SKM-1 (cell line): ENCODE data around the gene PUSL1.
A peak's percentile ranks its signal among the peaks of the same experiment; 100 is the strongest.

Source experiments
- DNase-seq: peaks from one replicate; lab custom pipeline; 2025; ENCODE audit not compliant: unreplicated experiment; lab: John Stamatoyannopoulos, UW

The PUSL1 gene

DNA sequence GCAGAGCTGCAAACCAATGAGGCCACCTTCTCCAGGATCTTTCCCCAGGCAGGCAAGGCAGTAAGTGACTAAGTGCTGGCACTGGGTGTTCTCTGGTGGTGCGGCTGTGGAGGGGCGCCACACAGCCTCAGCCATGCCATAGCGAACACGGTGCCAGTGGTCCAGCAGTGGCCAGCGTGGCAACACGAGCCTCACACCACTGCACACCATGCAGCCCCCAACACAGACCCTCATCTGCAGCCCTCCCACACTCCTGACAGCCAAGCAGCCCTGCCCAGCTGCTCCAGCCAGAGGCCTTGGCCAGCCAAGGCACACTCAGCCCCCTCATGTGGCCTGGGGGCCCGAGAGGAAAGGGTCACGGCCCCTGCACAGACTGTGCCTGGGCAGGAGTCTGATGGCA, 13.1 kb downstream of the PUSL1 start:
- DNase-seq: no peak

GRCh38 chr1:1322418-1322817, 14.0 kb downstream of the PUSL1 start:
- DNase-seq: no peak

DNA sequence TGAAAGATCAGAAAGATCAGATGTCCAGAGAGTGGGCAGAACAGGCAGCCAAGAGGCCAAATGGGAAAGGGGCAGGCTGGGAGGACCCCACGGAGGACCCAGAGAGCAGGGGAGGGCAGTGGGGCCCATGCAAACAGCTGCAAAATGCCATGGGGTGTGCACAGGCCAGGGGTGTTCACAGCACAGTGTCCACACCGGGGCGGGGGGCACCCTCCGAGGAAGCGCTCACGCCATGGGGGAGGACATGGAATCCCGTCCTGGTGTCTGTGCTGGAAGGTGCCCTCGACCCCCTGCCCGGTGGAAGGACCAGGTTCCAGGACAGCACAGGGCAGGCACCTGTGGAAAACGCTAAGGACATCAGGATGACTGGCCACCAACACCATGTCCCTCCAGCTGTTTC, 14.6 kb downstream of the PUSL1 start:
- no peak for DNase-seq

DNA sequence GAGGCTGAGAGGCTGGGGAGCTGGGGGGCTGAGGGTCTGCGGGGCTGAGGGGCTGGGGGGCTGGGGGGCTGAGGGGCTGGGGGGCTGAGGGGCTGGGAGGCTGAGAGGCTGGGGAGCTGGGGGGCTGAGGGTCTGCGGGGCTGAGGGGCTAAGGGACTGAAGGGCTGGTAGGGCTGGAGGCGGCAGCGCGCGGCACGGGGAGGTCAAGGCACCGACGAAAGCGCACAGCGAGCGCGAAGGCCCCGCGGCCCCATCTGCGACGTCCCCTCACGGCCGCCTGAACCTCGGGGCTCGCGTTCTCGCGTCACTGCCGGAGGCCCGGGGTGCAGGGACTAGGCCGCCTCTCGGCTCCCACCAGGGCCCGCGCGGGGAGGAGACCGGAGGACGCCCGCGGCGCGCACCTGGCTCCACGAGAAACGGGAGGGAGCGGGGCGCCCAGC, 15.7 kb downstream of the PUSL1 start:
- DNase-seq: no peak

- DNase-seq: peak; percentile 64
Observed at GRCh38 chr1:1324524-1325287, 16.3 kb downstream of the PUSL1 start, which contains the start of the genes CPTP and INTS11. TSS of gene CPTP (plus strand) at chr1:1324802. CDS start at chr1:1326911, 2,109 bp downstream. TSS of gene INTS11 (minus strand) at chr1:1324660. CDS start at chr1:1324608, 52 bp downstream.

DNA sequence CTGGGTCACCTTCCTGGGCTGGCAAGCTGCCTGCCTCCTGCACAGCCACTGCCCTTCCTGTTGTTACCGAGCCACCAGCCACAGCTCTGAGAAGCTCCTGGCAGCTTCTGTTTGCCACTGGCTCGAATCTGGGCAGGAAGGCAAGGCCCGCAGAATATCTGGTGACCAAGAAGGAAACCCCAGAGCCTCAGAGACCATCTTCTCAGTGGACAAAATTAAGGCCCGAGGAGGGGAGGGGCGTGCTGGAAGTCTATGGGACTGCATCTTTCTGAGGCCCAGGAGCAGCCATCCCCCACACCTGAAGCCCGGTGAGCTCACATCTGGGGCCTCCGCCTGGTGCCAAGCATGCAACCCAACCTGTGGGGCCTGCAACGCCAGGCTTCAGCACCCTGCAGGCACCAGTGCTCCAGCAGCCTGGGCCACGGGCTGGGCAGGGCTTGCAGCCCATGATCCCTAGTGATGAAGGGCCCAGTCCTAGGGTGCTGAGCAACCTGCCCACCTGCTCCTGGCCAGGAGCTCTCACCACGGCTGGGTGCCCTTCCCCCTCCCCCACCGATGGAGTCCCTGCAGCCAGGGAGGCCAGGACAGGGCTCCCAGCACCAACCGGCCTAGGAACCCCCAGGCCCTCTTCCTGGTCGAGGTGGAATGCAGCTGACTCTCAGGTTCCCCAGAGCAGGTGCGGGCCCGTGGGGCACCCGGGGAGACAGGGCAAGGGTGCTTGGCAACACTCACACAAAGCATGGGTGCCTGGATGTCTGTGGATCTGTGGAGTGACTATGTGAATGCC, 17.1 kb downstream of the PUSL1 start:
- no peak for DNase-seq

DNA sequence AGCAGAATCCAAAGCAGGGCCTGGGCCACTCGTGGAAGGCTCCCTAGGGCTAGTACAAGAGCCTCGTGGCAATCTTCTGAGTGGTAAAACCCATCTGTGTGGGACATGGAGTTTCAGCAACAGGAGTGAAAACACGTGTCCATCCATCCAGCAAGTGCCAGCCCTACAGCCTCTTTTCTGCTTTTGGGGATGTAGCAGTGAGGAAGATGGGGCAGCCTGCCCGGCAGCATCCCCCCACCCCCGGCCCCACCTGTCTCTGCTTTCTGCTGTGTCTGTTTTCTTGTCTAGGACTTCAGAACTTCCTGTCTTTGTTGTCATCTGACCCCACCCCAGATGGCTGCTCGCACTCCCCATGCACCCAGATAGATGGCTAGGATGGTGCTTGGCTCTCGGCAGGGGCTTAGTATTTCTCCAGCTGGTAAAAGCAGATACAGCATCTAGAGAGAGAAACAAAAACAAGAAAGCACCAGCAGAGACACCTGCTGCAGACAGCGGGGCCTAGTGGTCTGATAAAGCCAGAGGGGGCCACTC, 17.7 kb downstream of the PUSL1 start:
- DNase-seq: no peak

DNA sequence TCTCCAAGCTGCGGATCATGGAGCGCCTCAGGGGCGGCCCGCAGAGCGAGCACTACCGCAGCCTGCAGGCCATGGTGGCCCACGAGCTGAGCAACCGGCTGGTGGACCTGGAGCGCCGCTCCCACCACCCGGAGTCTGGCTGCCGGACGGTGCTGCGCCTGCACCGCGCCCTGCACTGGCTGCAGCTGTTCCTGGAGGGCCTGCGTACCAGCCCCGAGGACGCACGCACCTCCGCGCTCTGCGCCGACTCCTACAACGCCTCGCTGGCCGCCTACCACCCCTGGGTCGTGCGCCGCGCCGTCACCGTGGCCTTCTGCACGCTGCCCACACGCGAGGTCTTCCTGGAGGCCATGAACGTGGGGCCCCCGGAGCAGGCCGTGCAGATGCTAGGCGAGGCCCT, 18.9 kb downstream of the PUSL1 start:
- no peak for DNase-seq

- DNase-seq: no peak
Observed at GRCh38 chr1:1328254-1328653, 19.9 kb downstream of the PUSL1 start.

GRCh38 chr1:1329304-1330210, 21.2 kb downstream of the PUSL1 start:
- DNase-seq: no peak

- no peak for DNase-seq
Observed at GRCh38 chr1:1330366-1331067, 22.1 kb downstream of the PUSL1 start.

GRCh38 chr1:1331068-1331965, 22.9 kb downstream of the PUSL1 start, which contains the start of gene TAS1R3:
TSS of gene TAS1R3 (plus strand) at chr1:1331280. CDS start at chr1:1331346, 66 bp downstream.
- DNase-seq: no peak

GRCh38 chr1:1332031-1332755, 23.8 kb downstream of the PUSL1 start:
- DNase-seq: no peak

- DNase-seq: no peak
Observed at GRCh38 chr1:1332774-1333480, 24.5 kb downstream of the PUSL1 start.

DNA sequence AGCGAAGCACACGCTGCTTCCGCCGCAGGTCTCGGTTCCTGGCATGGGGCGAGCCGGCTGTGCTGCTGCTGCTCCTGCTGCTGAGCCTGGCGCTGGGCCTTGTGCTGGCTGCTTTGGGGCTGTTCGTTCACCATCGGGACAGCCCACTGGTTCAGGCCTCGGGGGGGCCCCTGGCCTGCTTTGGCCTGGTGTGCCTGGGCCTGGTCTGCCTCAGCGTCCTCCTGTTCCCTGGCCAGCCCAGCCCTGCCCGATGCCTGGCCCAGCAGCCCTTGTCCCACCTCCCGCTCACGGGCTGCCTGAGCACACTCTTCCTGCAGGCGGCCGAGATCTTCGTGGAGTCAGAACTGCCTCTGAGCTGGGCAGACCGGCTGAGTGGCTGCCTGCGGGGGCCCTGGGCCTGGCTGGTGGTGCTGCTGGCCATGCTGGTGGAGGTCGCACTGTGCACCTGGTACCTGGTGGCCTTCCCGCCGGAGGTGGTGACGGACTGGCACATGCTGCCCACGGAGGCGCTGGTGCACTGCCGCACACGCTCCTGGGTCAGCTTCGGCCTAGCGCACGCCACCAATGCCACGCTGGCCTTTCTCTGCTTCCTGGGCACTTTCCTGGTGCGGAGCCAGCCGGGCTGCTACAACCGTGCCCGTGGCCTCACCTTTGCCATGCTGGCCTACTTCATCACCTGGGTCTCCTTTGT, 25.3 kb downstream of the PUSL1 start:
- DNase-seq: no peak

DNA sequence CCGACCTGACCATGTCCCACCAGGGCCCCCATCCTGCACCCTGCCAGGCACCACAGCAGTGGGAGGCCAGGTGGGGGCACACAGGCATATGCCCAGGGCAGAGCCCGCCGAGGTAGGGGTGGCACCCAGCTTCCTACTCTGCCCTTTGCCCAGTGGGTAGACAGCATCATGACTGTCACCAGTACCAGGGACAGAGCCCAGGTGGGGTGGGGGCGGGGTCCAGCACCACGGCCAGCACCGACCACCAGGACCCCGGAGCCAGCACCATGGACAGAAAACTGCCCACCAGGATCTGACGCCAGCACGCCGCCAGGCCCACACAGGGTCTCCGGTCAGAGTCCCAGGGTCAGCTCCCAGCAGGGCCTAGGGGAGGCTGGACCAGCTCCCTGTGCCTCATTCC, 26.4 kb downstream of the PUSL1 start:
- DNase-seq: no peak

GRCh38 chr1:1335283-1335682, 26.9 kb downstream of the PUSL1 start:
- DNase-seq: no peak
